Mammary epithelial cell (primary cell): Measurements from ENCODE around the gene KRT74.

ENCODE experiments used
- CTCF ChIP-seq, 2 donors: IDR thresholded peaks in 1 of 2; conservative IDR thresholded peaks in 1 of 2; 2 replicates each; pipeline ENCODE4 v1.5.1; 2011 to 2012; ENCODE audit warnings: inconsistent platforms in 2 of 2, low read length in 2 of 2, mild to moderate bottlenecking in 2 of 2, control low read depth in 1 of 2, low read depth in 1 of 2; ENCODE audit not compliant: insufficient read depth in 1 of 2; ENCODE audit errors: extremely low read depth in 1 of 2
- EZH2 ChIP-seq: IDR thresholded peaks from 2 replicates; pipeline ENCODE4 v1.6.1; 2012; ENCODE audit warnings: low read length, inconsistent platforms, borderline replicate concordance

GRCh38 chr12:52559979-52560378 lies 13.7 kb downstream of the KRT74 start:
- TF ChIP-seq EZH2 (no peak), CTCF (conservative IDR thresholded peaks at IDR 0.05 in 1 of 2, IDR thresholded peaks at IDR 0.05 in 1 of 2; ENCODE audit: extremely low read depth in 1 of 2, insufficient read depth in 1 of 2, low read depth in 1 of 2, low read length in 2 of 2) (no peak)
